ENCODE measurements around the gene CHMP6. TPM values are rescaled to one million over a fixed set of nuclear protein-coding genes. Genes with fewer than 3 reads are reported as not detected.
A peak's percentile ranks its signal among the peaks of the same experiment; 100 is the strongest.

The CHMP6 gene
- total and polyA plus RNA-seq, 4 donors: 15.9 to 30.9 (median 26.8) TPM

- no peaks in the 10 kb centered on the region for H3K9me3 ChIP-seq (ENCODE audit: control insufficient read depth, low read length)
- peak; percentile 50 to 88 for DNase-seq
- 9 to 17% methylated on average over 17 of the region's 17 CpGs for WGBS, 2 donors
- ATAC-seq (ENCODE audit: low FRiP score): peak; percentile 37
- no peak overlapping the region for H3K4me3 ChIP-seq (ENCODE audit: low read length in 2 of 2)
- peak overlapping the region in 1 of 2 donors; percentile 7 for H3K27ac ChIP-seq (ENCODE audit: low read depth in 1 of 2, low read length in 2 of 2)
- no peaks in the 10 kb centered on the region for H3K36me3 ChIP-seq (ENCODE audit: control insufficient read depth in 1 of 2, insufficient read depth in 2 of 2, low read length in 1 of 2)
- no peaks in the 10 kb centered on the region for H3K27me3 ChIP-seq (ENCODE audit: control insufficient read depth in 1 of 2, insufficient read depth in 2 of 2, low read length in 1 of 2)
- intact Hi-C loops (cut with DNase I): loop anchor here in 1 of 2 donors (5.0 kb wide), 1 partner anchor 106 kb away; no protein-coding TSS in a partner anchor
- no peaks in the 10 kb centered on the region for H3K4me1 ChIP-seq (ENCODE audit: control insufficient read depth in 1 of 2, insufficient read depth in 2 of 2, low read length in 2 of 2)
These were observed 23.0 kb upstream of the CHMP6 start for GRCh38 chr17:80968602-80969029.

- no peaks in the 10 kb centered on the region for H3K27me3 ChIP-seq (ENCODE audit: control insufficient read depth in 1 of 2, insufficient read depth in 2 of 2, low read length in 1 of 2)
- intact Hi-C loops (cut with DNase I): loop anchor here in 1 of 2 donors (5.0 kb wide), 1 partner anchor 107 kb away; no protein-coding TSS in a partner anchor
- no peaks in the 10 kb centered on the region for H3K36me3 ChIP-seq (ENCODE audit: control insufficient read depth in 1 of 2, insufficient read depth in 2 of 2, low read length in 1 of 2)
- no peaks in the 10 kb centered on the region for H3K9me3 ChIP-seq (ENCODE audit: control insufficient read depth, low read length)
- 29 to 44% methylated on average over 19 to 20 of the region's 20 CpGs for WGBS, 2 donors
- H3K27ac ChIP-seq (ENCODE audit: low read depth in 1 of 2, low read length in 2 of 2): peak overlapping the region in 1 of 2 donors; percentile 7
- H3K4me1 ChIP-seq (ENCODE audit: control insufficient read depth in 1 of 2, insufficient read depth in 2 of 2, low read length in 2 of 2): no peaks in the 10 kb centered on the region
- peak in 1 of 2 donors; percentile 51 for DNase-seq
- peak; percentile 3 for ATAC-seq (ENCODE audit: low FRiP score)
- H3K4me3 ChIP-seq (ENCODE audit: low read length in 2 of 2): no peak overlapping the region
These were observed 22.5 kb upstream of the CHMP6 start for GRCh38 chr17:80969030-80969673.

- DNase-seq (no peak), ATAC-seq (ENCODE audit: low FRiP score) (no peak)
- H3K4me3 ChIP-seq (ENCODE audit: low read length in 2 of 2): no peak overlapping the region
- no peaks in the 10 kb centered on the region for H3K36me3 ChIP-seq (ENCODE audit: control insufficient read depth in 1 of 2, insufficient read depth in 2 of 2, low read length in 1 of 2)
- intact Hi-C loops (cut with DNase I): loop anchor here in 1 of 2 donors (5.0 kb wide), 1 partner anchor 107 kb away; no protein-coding TSS in a partner anchor
- WGBS, 2 donors: 92 to 93% methylated on average over 10 of the region's 10 CpGs
- no peak overlapping the region for H3K27ac ChIP-seq (ENCODE audit: low read depth in 1 of 2, low read length in 2 of 2)
- H3K9me3 ChIP-seq (ENCODE audit: control insufficient read depth, low read length): no peaks in the 10 kb centered on the region
- H3K27me3 ChIP-seq (ENCODE audit: control insufficient read depth in 1 of 2, insufficient read depth in 2 of 2, low read length in 1 of 2): no peaks in the 10 kb centered on the region
- H3K4me1 ChIP-seq (ENCODE audit: control insufficient read depth in 1 of 2, insufficient read depth in 2 of 2, low read length in 2 of 2): no peaks in the 10 kb centered on the region
These were observed 22.0 kb upstream of the CHMP6 start for GRCh38 chr17:80969674-80970043.

- no peaks in the 10 kb centered on the region for H3K27me3 ChIP-seq (ENCODE audit: control insufficient read depth in 1 of 2, insufficient read depth in 2 of 2, low read length in 1 of 2)
- H3K27ac ChIP-seq (ENCODE audit: low read depth in 1 of 2, low read length in 2 of 2): no peak overlapping the region
- peak in 1 of 2 donors; percentile 66 for DNase-seq
- no peak overlapping the region for H3K4me3 ChIP-seq (ENCODE audit: low read length in 2 of 2)
- ATAC-seq (ENCODE audit: low FRiP score): peak; percentile 60
- no peaks in the 10 kb centered on the region for H3K36me3 ChIP-seq (ENCODE audit: control insufficient read depth in 1 of 2, insufficient read depth in 2 of 2, low read length in 1 of 2)
- no peaks in the 10 kb centered on the region for H3K9me3 ChIP-seq (ENCODE audit: control insufficient read depth, low read length)
- WGBS, 2 donors: 54 to 57% methylated on average over 20 of the region's 20 CpGs
- intact Hi-C loops (cut with DNase I): no loop called here
- H3K4me1 ChIP-seq (ENCODE audit: control insufficient read depth in 1 of 2, insufficient read depth in 2 of 2, low read length in 2 of 2): no peaks in the 10 kb centered on the region
These were observed 21.4 kb upstream of the CHMP6 start for GRCh38 chr17:80970044-80970761.

GRCh38 chr17:80970762-80971703 is 20.6 kb upstream of the CHMP6 start:
- no peak for DNase-seq
- Histone ChIP-seq H3K4me3 (ENCODE audit: low read length in 2 of 2) (no peak overlapping the region), H3K4me1 (ENCODE audit: control insufficient read depth in 1 of 2, insufficient read depth in 2 of 2, low read length in 2 of 2) (no peaks in the 10 kb centered on the region), H3K36me3 (ENCODE audit: control insufficient read depth in 1 of 2, insufficient read depth in 2 of 2, low read length in 1 of 2) (no peaks in the 10 kb centered on the region), H3K27me3 (ENCODE audit: control insufficient read depth in 1 of 2, insufficient read depth in 2 of 2, low read length in 1 of 2) (no peaks in the 10 kb centered on the region), H3K27ac (ENCODE audit: low read depth in 1 of 2, low read length in 2 of 2) (no peak overlapping the region), H3K9me3 (ENCODE audit: control insufficient read depth, low read length) (no peaks in the 10 kb centered on the region)
- ATAC-seq (ENCODE audit: low FRiP score): no peak
- intact Hi-C loops (cut with DNase I): no loop called here
- 26 to 38% methylated on average over 20 to 26 of the region's 26 CpGs for WGBS, 2 donors

GRCh38 chr17:80971704-80972304 is 19.8 kb upstream of the CHMP6 start:
- no peaks in the 10 kb centered on the region for H3K27me3 ChIP-seq (ENCODE audit: control insufficient read depth in 1 of 2, insufficient read depth in 2 of 2, low read length in 1 of 2)
- intact Hi-C loops (cut with DNase I): no loop called here
- WGBS, 2 donors: 82 to 85% methylated on average over 13 of the region's 13 CpGs
- H3K4me1 ChIP-seq (ENCODE audit: control insufficient read depth in 1 of 2, insufficient read depth in 2 of 2, low read length in 2 of 2): no peaks in the 10 kb centered on the region
- no peak overlapping the region for H3K4me3 ChIP-seq (ENCODE audit: low read length in 2 of 2)
- H3K9me3 ChIP-seq (ENCODE audit: control insufficient read depth, low read length): no peaks in the 10 kb centered on the region
- DNase-seq (no peak), ATAC-seq (ENCODE audit: low FRiP score) (no peak)
- no peak overlapping the region for H3K27ac ChIP-seq (ENCODE audit: low read depth in 1 of 2, low read length in 2 of 2)
- H3K36me3 ChIP-seq (ENCODE audit: control insufficient read depth in 1 of 2, insufficient read depth in 2 of 2, low read length in 1 of 2): no peaks in the 10 kb centered on the region

- 80 to 89% methylated on average over 3 of the region's 3 CpGs for WGBS, 2 donors
These were observed 14.9 kb upstream of the CHMP6 start for GRCh38 chr17:80976701-80977100.

GRCh38 chr17:80977172-80977571 is 14.5 kb upstream of the CHMP6 start:
- no peak for ATAC-seq (ENCODE audit: low FRiP score)
- 91 to 92% methylated on average over 4 of the region's 4 CpGs for WGBS, 2 donors
- Histone ChIP-seq H3K9me3 (ENCODE audit: control insufficient read depth, low read length) (no peaks in the 10 kb centered on the region), H3K36me3 (ENCODE audit: control insufficient read depth in 1 of 2, insufficient read depth in 2 of 2, low read length in 1 of 2) (no peaks in the 10 kb centered on the region), H3K4me1 (ENCODE audit: control insufficient read depth in 1 of 2, insufficient read depth in 2 of 2, low read length in 2 of 2) (no peaks in the 10 kb centered on the region), H3K27ac (ENCODE audit: low read depth in 1 of 2, low read length in 2 of 2) (no peak overlapping the region), H3K4me3 (ENCODE audit: low read length in 2 of 2) (no peak overlapping the region), H3K27me3 (ENCODE audit: control insufficient read depth in 1 of 2, insufficient read depth in 2 of 2, low read length in 1 of 2) (no peaks in the 10 kb centered on the region)
- DNase-seq: no peak
- intact Hi-C loops (cut with DNase I): loop anchor here in 1 of 2 donors (5.0 kb wide), 1 partner anchor 75 kb away; no protein-coding TSS in a partner anchor

More at GRCh38 chr17:80976701-80977100, 14.9 kb upstream of the CHMP6 start:
- intact Hi-C loops (cut with DNase I): loop anchor here in 1 of 2 donors (5.0 kb wide), 1 partner anchor 74 kb away; no protein-coding TSS in a partner anchor
- Histone ChIP-seq H3K27me3 (ENCODE audit: control insufficient read depth in 1 of 2, insufficient read depth in 2 of 2, low read length in 1 of 2) (no peaks in the 10 kb centered on the region), H3K9me3 (ENCODE audit: control insufficient read depth, low read length) (no peaks in the 10 kb centered on the region), H3K27ac (ENCODE audit: low read depth in 1 of 2, low read length in 2 of 2) (no peak overlapping the region), H3K36me3 (ENCODE audit: control insufficient read depth in 1 of 2, insufficient read depth in 2 of 2, low read length in 1 of 2) (no peaks in the 10 kb centered on the region), H3K4me3 (ENCODE audit: low read length in 2 of 2) (no peak overlapping the region), H3K4me1 (ENCODE audit: control insufficient read depth in 1 of 2, insufficient read depth in 2 of 2, low read length in 2 of 2) (no peaks in the 10 kb centered on the region)
- DNase-seq (no peak), ATAC-seq (ENCODE audit: low FRiP score) (no peak)

Data from aorta (tissue), 5 donors.